VCaP (cell line): ENCODE data around the gene CA14.

Source experiments
- H3K27ac ChIP-seq: fragments of 450-650 bp; 2 replicates; pipeline ENCODE4 v1.5.1; 2017
- CTCF ChIP-seq: fragments of 450-650 bp; conservative IDR thresholded peaks from 2 replicates; pipeline ENCODE4 v1.5.1; 2017; ENCODE audit warnings: mild to moderate bottlenecking, moderate library complexity

The CA14 gene

GRCh38 chr1:150309758-150310508 is 52.4 kb downstream of the CA14 start:
- H3K27ac ChIP-seq: no peak overlapping the region

GRCh38 chr1:150311762-150312161 is 54.2 kb downstream of the CA14 start:
- H3K27ac ChIP-seq: no peak overlapping the region
- TF ChIP-seq CTCF: no peak

More at GRCh38 chr1:150309758-150310508, 52.4 kb downstream of the CA14 start:
- no peak for TF ChIP-seq CTCF
